Activated CD4-positive, alpha-beta T cell treated with anti-CD3 and anti-CD28 coated beads for 1 hour (primary cell): ENCODE results near the gene P2RY12.

Experiments used
- DNase-seq: peaks from one replicate; pipeline ENCODE4 v3.0.0-alpha.2; 2020

The P2RY12 gene

DNA sequence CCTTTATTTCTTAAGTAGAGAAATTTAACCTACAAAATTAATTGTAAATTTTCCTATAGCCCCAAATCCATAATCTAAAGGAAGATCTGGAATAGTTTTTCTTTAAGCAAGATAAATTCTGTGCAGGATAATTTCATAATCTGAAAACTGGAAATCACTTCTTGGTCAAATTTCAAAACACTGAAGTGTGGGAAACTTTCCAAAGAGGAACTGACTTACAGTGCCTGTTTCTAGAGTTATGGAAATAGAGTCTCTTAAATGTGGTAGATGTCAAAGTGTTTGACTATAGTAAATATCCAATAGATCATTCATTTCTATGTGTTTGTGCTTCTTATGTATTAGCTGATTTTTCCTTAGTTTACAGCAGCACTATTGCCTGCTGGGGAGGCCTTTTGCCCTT is 53.7 kb downstream of the P2RY12 start:
- no peak for DNase-seq

DNA sequence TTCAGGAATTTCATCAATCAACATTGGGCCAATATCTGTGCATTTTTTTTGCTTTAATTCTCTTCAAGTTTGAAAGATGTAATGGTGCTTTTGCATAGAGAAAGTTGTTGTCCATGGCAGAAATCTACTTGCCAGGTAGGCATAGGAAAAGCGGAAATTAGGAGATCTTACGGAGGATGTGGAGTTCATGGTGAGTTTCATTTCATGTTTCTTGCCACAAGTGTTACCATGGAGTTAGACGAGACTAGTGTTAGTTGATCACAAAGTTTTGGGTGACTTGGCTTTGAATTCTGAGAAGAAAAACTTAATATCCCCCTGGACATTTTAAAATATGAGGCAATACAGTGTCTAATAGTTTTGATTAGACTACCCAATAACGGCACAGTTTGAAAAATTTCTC is 54.2 kb downstream of the P2RY12 start:
- no peak for DNase-seq

GRCh38 chr3:151329363-151329762 is 55.2 kb downstream of the P2RY12 start, which contains the start of gene P2RY13:
TSS of gene P2RY13 (minus strand) at chr3:151329549. CDS start at chr3:151329528, 21 bp downstream.
- no peak for DNase-seq

DNA sequence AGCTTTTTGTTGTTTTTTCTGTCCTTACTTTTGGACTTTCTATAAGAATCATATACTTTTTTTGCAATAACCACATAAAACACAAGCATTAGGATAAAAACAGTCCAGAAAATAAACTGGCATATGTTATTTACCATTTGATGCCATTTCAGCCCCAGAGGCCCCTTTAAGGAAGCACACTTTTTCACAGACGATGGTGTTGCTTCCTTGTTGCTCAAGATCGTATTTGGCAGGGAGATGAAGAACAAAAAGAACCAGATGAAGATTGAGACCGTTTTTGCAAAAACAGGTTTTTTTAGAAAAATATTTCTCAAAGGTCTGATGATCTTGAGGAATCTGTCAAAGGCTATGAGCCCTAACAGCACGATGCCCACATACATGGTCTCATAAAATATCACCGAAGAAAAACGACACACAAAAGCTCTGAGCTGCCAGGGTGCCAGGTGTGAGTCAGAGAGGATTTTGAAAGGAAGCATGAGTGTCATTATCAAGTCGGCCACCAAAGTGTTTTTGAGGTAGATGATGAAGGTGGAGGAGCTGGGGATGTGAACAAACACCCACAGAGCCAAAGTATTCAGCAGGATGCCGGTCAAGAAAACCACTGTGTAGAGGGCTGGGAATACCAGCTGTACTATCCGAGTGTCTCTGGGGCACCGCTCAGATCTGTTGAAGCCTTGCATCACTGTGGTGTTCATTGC is 56.1 kb downstream of the P2RY12 start:
- no peak for DNase-seq

- no peak for DNase-seq
Measured at GRCh38 chr3:151327571-151328198, 56.9 kb downstream of the P2RY12 start.

DNA sequence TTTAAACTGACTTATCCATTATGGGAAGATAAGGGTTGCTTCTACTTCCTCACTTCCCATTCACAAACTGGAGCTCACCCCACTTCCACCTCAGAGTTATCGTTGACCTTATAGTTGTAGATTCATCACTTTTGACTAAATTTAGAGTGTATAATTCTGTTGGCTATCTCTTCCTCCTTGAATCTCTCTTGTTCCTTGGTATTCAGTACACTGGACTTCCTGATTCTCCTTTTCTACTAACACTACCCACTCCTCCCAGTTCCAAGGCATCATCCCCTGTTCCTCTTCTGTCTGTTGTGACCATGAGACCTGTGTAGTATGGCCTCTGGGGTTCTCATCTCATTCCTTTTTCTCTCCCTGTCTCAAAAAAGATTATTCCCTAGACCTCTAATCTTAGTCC is 62.0 kb downstream of the P2RY12 start:
- no peak for DNase-seq

DNA sequence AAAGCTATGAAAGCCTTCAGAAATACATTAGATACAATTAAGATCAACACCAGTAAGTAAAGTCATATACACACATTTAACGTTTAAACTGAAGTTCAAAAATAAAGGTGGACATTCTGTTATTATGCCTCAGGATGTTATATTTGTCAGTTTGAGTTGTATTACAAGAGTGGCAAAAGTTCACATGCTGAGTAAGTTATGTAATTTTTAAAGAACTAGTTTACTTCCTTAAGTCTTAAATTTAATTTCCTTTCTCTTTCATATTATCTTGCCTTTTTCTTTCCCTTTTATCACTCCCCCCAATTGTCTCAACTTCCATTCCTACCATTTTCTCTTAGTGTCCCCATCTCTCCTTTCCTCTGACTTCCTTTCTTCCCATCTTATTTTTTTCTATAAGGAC is 63.0 kb downstream of the P2RY12 start:
- no peak for DNase-seq

- DNase-seq: no peak
Measured at GRCh38 chr3:151320131-151320530, 64.4 kb downstream of the P2RY12 start.

GRCh38 chr3:151319628-151320027 is 64.9 kb downstream of the P2RY12 start:
- no peak for DNase-seq

DNA sequence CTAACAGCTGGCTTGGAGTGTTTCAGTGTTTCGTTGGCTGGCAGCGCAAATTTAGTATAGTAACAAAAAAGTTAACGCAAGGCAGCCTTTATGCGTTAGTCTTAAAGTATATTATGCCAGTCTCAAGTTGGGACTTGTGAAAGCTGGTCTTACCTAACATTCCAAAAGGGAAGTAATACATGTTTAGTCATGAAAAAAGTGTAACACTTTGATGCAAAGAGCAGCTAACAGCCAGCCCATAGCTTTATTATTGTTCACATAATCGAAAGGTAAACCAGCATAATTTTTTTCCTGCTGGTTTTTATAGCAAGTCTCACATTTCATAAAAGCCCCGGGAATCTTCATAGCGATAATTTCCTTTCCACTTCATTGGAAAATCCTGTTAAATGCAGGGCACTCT is 65.6 kb downstream of the P2RY12 start:
- no peak for DNase-seq

GRCh38 chr3:151318313-151318712 is 66.2 kb downstream of the P2RY12 start:
- no peak for DNase-seq

GRCh38 chr3:151316267-151316991 is 68.1 kb downstream of the P2RY12 start, which contains the start of gene GPR87:
TSS of gene GPR87 (minus strand) at chr3:151316820. CDS start at chr3:151300100, 16,720 bp downstream.
- DNase-seq: no peak

DNA sequence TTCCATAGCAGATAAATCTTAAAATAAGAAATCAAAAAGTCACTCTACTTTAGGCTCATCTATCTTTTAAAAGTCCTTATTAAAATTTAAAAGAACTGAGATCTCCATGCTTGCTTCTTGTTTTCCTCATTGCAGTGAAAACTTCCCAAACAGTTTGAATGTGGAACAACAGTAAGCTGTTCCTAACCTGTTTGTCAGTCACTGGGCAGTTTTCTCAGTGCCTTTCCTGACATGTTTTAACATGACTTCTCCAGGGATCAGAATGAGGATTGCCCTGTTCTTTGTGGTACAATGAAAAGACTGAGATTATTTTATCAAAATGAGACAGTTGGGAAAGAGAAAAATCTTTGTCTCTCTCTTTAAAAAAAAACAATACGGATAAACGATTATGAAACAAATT is 68.7 kb downstream of the P2RY12 start:
- DNase-seq: no peak

DNA sequence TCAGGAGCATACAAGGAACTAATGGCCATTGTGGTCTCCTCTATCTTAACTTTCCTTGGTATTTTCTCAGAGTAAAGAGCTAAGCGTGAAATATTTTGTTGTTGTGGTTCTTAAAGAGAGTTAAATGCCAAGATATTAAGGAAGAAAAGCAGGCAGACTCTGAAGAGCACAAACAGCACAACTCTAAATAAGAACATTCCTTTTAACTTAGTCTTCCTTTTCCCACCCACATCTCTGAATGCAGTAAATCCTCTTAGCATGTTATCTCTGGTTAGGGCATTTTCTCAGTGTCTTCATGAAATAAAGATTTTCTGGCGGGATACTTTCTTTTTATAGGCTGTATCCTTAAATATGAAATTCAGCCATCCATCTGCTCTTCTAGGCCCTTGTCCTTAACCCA is 69.4 kb downstream of the P2RY12 start:
- no peak for DNase-seq

GRCh38 chr3:151314593-151314992 is 70.0 kb downstream of the P2RY12 start:
- no peak for DNase-seq

- no peak for DNase-seq
Measured at GRCh38 chr3:151314137-151314536, 70.4 kb downstream of the P2RY12 start.

DNA sequence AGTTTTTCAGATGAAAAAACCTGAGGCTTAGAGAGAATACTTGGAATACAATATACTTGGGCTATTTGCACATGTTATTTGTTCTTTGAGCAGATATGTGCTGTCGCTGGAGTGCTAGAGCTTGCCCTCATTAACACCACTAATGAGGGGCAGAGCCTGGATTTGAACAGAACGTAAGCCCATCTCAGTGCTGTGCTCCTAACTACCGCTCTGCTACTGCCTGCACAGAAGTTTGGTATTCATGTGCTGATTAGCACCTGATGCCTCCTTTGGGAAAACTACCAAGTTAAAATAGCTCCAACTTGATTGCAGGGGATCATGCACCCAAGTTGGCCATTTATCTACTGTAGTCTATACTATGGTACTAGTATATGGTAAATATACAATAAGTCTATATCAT is 71.6 kb downstream of the P2RY12 start:
- no peak for DNase-seq

- DNase-seq: no peak
Measured at GRCh38 chr3:151309566-151309965, 75.0 kb downstream of the P2RY12 start.

- no peak for DNase-seq
Measured at GRCh38 chr3:151307583-151308488, 76.7 kb downstream of the P2RY12 start.

- no peak for DNase-seq
Measured at GRCh38 chr3:151307131-151307530, 77.4 kb downstream of the P2RY12 start.

- no peak for DNase-seq
Measured at GRCh38 chr3:151306168-151306810, 78.3 kb downstream of the P2RY12 start.

GRCh38 chr3:151305775-151306151 is 78.8 kb downstream of the P2RY12 start:
- no peak for DNase-seq
